Keratinocyte (primary cell): ENCODE measurements around the gene RNF207. TPM values are rescaled to one million over a fixed set of nuclear protein-coding genes. Genes with fewer than 3 reads are reported as not detected.

Experiments used
- DNase-seq: peaks from one replicate; pipeline ENCODE4 v3.0.0-alpha.2; 2011; ENCODE audit warnings: low read depth, missing footprints, low spot score
- FAIRE-seq: peaks from 2 replicates; lab custom pipeline; 2011; peaks lifted over from hg19 to GRCh38; lab: Jason Lieb, UNC
- H2AFZ ChIP-seq: 2 replicates; pipeline ENCODE4 v1.6.0; 2012; ENCODE audit warnings: low read length, control low read depth, inconsistent platforms; ENCODE audit not compliant: control insufficient read depth
- H3K27ac ChIP-seq: 2 replicates; pipeline ENCODE4 v1.5.1; 2011; ENCODE audit warnings: low read length; ENCODE audit not compliant: control insufficient read depth, insufficient read depth
- H3K27me3 ChIP-seq: 3 replicates; pipeline ENCODE4 v1.6.0; 2011; ENCODE audit warnings: low read length; ENCODE audit not compliant: control insufficient read depth, insufficient read depth; ENCODE audit errors: extremely low read depth
- H3K36me3 ChIP-seq, 2 experiments: 2 replicates in 1 of 2; 3 replicates in 1 of 2; pipeline ENCODE4 v1.5.1; 2011; ENCODE audit warnings: low read length in 2 of 2, mild to moderate bottlenecking in 1 of 2; ENCODE audit not compliant: control insufficient read depth in 2 of 2, insufficient read depth in 2 of 2; ENCODE audit errors: extremely low read depth in 1 of 2
- H3K4me1 ChIP-seq: 3 replicates; pipeline ENCODE4 v1.5.1; 2011; ENCODE audit warnings: low read length; ENCODE audit not compliant: control insufficient read depth, insufficient read depth; ENCODE audit errors: extremely low read depth
- H3K4me2 ChIP-seq: 3 replicates; pipeline ENCODE4 v1.6.0; 2011; ENCODE audit warnings: low read depth, low read length; ENCODE audit not compliant: control insufficient read depth, insufficient read depth; ENCODE audit errors: extremely low read depth
- H3K4me3 ChIP-seq, 3 experiments: fragments of 200-600 bp in 1 of 3; sonication (generic) in 1 of 3; 2 replicates in 2 of 3; 3 replicates in 1 of 3; pipeline ENCODE4 v1.5.1; 2011 to 2016; ENCODE audit warnings: low read length in 3 of 3, mild to moderate bottlenecking in 3 of 3, control low read depth in 2 of 3, inconsistent platforms in 1 of 3, low read depth in 1 of 3, mixed read lengths in 1 of 3, mixed run types in 1 of 3, moderate library complexity in 1 of 3; ENCODE audit not compliant: control insufficient read depth in 2 of 3, insufficient read depth in 2 of 3; ENCODE audit errors: extremely low read depth in 1 of 3
- H3K79me2 ChIP-seq: 2 replicates; pipeline ENCODE4 v1.6.0; 2012; ENCODE audit warnings: low read length; ENCODE audit not compliant: control insufficient read depth, insufficient read depth
- H3K9ac ChIP-seq: 3 replicates; pipeline ENCODE4 v1.6.0; 2011; ENCODE audit warnings: low read length; ENCODE audit not compliant: control insufficient read depth, insufficient read depth; ENCODE audit errors: extremely low read depth
- H3K9me1 ChIP-seq: 3 replicates; pipeline ENCODE4 v1.6.0; 2011; ENCODE audit warnings: low read length; ENCODE audit not compliant: control insufficient read depth, insufficient read depth; ENCODE audit errors: extremely low read depth
- H3K9me3 ChIP-seq: 2 replicates; pipeline ENCODE4 v1.5.1; 2012; ENCODE audit warnings: low read depth, low read length; ENCODE audit not compliant: control insufficient read depth
- H4K20me1 ChIP-seq: 3 replicates; pipeline ENCODE4 v1.6.0; 2011; ENCODE audit warnings: low read length; ENCODE audit not compliant: control insufficient read depth, insufficient read depth; ENCODE audit errors: extremely low read depth
- CTCF ChIP-seq, 3 experiments: IDR thresholded peaks in 1 of 3; conservative IDR thresholded peaks in 1 of 3; optimal IDR thresholded peaks in 1 of 3; 2 replicates in 2 of 3; 3 replicates in 1 of 3; pipeline versions ENCODE3 to v1.5.1; 2011; ENCODE audit warnings: low read length in 3 of 3, mild to moderate bottlenecking in 3 of 3, moderate library complexity in 2 of 3, control low read depth in 1 of 3, inconsistent platforms in 1 of 3; ENCODE audit not compliant: insufficient read depth in 2 of 3; ENCODE audit errors: extremely low read depth in 1 of 3
- EZH2 ChIP-seq: IDR thresholded peaks from one replicate; pipeline ENCODE4 v1.6.1; 2012; ENCODE audit warnings: inconsistent platforms, mild to moderate bottlenecking, low read length, moderate library complexity
- dilution Hi-C: fragments of 300-500 bp; cut with MboI; formaldehyde crosslinking; loops from one replicate; pipeline ENCODE4 v1.7.0; 2020; ENCODE audit warnings: low sequenced_read_pairs; ENCODE audit not compliant: extremely low pct_ligation_motif_present
- polyA plus RNA-seq, 5 experiments: library from polyadenylated mRNA; depleted of rRNA in 3 of 5; stranded (reverse) in 3 of 5; stranded (forward) in 1 of 5; unstranded in 1 of 5; fragments of >200 nt; gene quantifications; 1 replicate in 1 of 5; 2 replicates in 3 of 5; 3 replicates in 1 of 5; pipeline versions ENCODE4 v1.2.1 to v1.2.3, GENCODE V29; 2011 to 2012; ENCODE audit warnings: missing spikeins in 2 of 5, low read depth in 1 of 5, low replicate concordance in 1 of 5

Gene RNF207
- polyA plus RNA-seq, 1 donor (not counting 4 experiments of a cell fraction or from before 2014, with no cell fraction given), result 6.1 TPM

- Histone ChIP-seq H3K4me2 (no peak overlapping the region), H3K4me3 (no peak overlapping the region), H3K9ac (no peak overlapping the region), H3K79me2 (no peaks in the 10 kb centered on the region), H3K27ac (no peak overlapping the region), H3K27me3 (peaks cover 32% of the 10 kb centered on the region), H3K9me3 (no peaks in the 10 kb centered on the region), H4K20me1 (no peaks in the 10 kb centered on the region), H2AFZ (no peak overlapping the region), H3K9me1 (no peaks in the 10 kb centered on the region), H3K4me1 (peaks cover 1% of the 10 kb centered on the region), H3K36me3 (no peaks in the 10 kb centered on the region)
- no peak for TF ChIP-seq EZH2
- no peak for TF ChIP-seq CTCF (optimal IDR thresholded peaks at IDR 0.05 in 1 of 3, IDR thresholded peaks at IDR 0.05 in 1 of 3, conservative IDR thresholded peaks at IDR 0.05 in 1 of 3; ENCODE audit: extremely low read depth in 1 of 3, insufficient read depth in 2 of 3, low read length in 3 of 3)
- FAIRE-seq (no peak), DNase-seq (no peak)
- dilution Hi-C loops, result no loop called here
These were observed 42.5 kb upstream of the RNF207 start for GRCh38 chr1:6163191-6163972.

GRCh38 chr1:6163973-6164617 is 41.8 kb upstream of the RNF207 start:
- Histone ChIP-seq H3K9me3 (no peaks in the 10 kb centered on the region), H4K20me1 (no peaks in the 10 kb centered on the region), H3K4me2 (no peak overlapping the region), H3K79me2 (no peaks in the 10 kb centered on the region), H3K27ac (no peak overlapping the region), H3K9me1 (no peaks in the 10 kb centered on the region), H3K4me3 (no peak overlapping the region), H3K9ac (no peak overlapping the region), H3K27me3 (peaks cover 32% of the 10 kb centered on the region), H3K4me1 (no peaks in the 10 kb centered on the region), H2AFZ (no peak overlapping the region), H3K36me3 (no peaks in the 10 kb centered on the region)
- DNase-seq (no peak), FAIRE-seq (no peak)
- dilution Hi-C loops, result no loop called here
- TF ChIP-seq CTCF (optimal IDR thresholded peaks at IDR 0.05 in 1 of 3, IDR thresholded peaks at IDR 0.05 in 1 of 3, conservative IDR thresholded peaks at IDR 0.05 in 1 of 3; ENCODE audit: extremely low read depth in 1 of 3, insufficient read depth in 2 of 3, low read length in 3 of 3) (no peak), EZH2 (no peak)
